Upper lobe of left lung (tissue), 4 donors: ENCODE measurements around the gene STRC.
"Not testable (repeated sequence)": the region's sequence is repeated elsewhere in the genome, so short reads cannot be mapped to it uniquely, and the experiment has no call there.

Experiments used
- EP300 ChIP-seq, 4 donors: sonication (generic); formaldehyde crosslinking; IDR thresholded peaks; one replicate each; pipeline ENCODE4 v1.5.1; 2017; ENCODE audit warnings: antibody characterized with exemption in 4 of 4, control low read depth in 2 of 4
- POLR2A ChIP-seq, 4 donors: fragments of 450-650 bp; IDR thresholded peaks; one replicate each; pipeline ENCODE4 v1.5.1; 2016 to 2017; ENCODE audit warnings: antibody characterized with exemption in 4 of 4, mild to moderate bottlenecking in 2 of 4
- POLR2AphosphoS5 ChIP-seq, 2 donors: sonication (generic); formaldehyde crosslinking; IDR thresholded peaks; one replicate each; pipeline ENCODE4 v1.5.1; 2017; ENCODE audit warnings: antibody characterized with exemption in 2 of 2
- TF ChIP-seq, protein P1 (sequence below), 6 experiments: fragments of 450-650 bp in 4 of 6; fragments of 200-600 bp in 2 of 6; sonication (generic) in 2 of 6; IDR thresholded peaks; one replicate each; pipeline ENCODE4 v1.5.1; 2016 to 2019; ENCODE audit warnings: antibody characterized with exemption in 6 of 6

GRCh38 chr15:43599131-43599530 lies 19.5 kb downstream of the STRC start:
- TF ChIP-seq, protein P1, sequence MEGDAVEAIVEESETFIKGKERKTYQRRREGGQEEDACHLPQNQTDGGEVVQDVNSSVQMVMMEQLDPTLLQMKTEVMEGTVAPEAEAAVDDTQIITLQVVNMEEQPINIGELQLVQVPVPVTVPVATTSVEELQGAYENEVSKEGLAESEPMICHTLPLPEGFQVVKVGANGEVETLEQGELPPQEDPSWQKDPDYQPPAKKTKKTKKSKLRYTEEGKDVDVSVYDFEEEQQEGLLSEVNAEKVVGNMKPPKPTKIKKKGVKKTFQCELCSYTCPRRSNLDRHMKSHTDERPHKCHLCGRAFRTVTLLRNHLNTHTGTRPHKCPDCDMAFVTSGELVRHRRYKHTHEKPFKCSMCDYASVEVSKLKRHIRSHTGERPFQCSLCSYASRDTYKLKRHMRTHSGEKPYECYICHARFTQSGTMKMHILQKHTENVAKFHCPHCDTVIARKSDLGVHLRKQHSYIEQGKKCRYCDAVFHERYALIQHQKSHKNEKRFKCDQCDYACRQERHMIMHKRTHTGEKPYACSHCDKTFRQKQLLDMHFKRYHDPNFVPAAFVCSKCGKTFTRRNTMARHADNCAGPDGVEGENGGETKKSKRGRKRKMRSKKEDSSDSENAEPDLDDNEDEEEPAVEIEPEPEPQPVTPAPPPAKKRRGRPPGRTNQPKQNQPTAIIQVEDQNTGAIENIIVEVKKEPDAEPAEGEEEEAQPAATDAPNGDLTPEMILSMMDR (IDR thresholded peaks at IDR 0.05) = not testable (repeated sequence)
- TF ChIP-seq EP300, POLR2AphosphoS5, POLR2A (IDR thresholded peaks at IDR 0.05): not testable (repeated sequence)
